Skin of body (tissue), 2 donors: ENCODE measurements around the gene NSG1. TPM values are rescaled to one million over a fixed set of nuclear protein-coding genes. Genes with fewer than 3 reads are reported as not detected.
"Not testable (repeated sequence)": the region's sequence is repeated elsewhere in the genome, so short reads cannot be mapped to it uniquely, and the experiment has no call there.

ENCODE experiments used
- DNase-seq: peaks from one replicate; lab custom pipeline; 2025; lab: John Stamatoyannopoulos, UW
- total RNA-seq: library from RNA; depleted of rRNA; stranded (reverse); fragments of >200 nt; gene quantifications from one replicate; pipeline ENCODE4 v1.2.3, GENCODE V29; 2014

The NSG1 gene
- total RNA-seq = 13.3 TPM

GRCh38 chr4:4386736-4387392 is at the start of gene NSG1:
TSS of gene NSG1 (plus strand) at chr4:4387102. CDS start at chr4:4387630, 528 bp downstream.
- DNase-seq = no peak

- no peak for DNase-seq
Measured at GRCh38 chr4:4338210-4339001, 48.5 kb upstream of the NSG1 start.

- DNase-seq = no peak
Measured at GRCh38 chr4:4339504-4340085, 47.3 kb upstream of the NSG1 start.

GRCh38 chr4:4341861-4342650 is 44.8 kb upstream of the NSG1 start:
- DNase-seq = no peak

DNA sequence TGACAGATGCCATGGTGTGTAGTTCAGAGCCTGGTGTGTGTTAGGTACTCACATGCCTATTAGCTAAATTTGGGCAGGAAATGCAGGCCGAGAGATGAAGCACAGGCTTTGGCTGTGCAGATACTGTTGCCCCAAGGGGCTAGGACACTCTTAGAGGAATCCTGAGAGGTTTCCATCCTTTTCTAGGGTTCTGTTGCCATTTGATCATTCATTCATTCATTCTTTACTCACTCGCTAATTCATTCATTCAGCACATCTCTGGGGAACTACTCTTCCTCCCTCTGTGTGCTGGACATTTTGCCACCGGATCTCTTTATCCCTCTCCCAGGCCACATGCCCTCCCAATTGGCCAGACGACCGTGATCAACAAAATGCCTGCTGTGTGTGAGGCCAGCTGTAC is 43.9 kb upstream of the NSG1 start:
- DNase-seq = no peak

DNA sequence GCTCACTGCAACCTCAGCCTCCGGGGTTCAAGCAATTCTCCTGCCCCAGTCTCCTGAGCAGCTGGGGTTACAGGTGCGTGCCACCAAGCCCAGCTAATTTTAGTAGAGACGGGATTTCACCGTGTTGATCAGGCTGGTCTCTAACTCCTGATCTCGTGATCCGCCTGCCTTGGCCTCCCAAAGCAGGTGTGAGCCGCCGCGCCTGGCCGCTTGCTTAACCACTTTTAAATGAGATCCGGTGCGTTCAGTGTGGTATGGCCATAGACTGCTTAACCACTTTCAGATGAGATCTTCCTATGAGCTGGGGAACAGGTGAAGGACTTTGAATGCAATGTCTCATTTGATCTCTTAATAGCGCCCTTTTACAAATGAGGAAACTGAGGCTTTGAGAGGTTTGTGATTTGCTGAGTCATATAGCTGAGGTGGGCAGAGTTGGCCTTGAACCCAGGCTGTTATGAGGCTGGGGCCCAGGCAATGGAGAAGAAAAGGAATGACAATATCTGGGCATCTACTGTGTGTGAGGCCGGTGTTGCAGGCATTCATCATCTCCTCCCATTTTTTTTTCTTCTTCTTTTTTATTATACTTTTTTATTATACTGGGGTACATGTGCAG is 41.9 kb upstream of the NSG1 start:
- no peak for DNase-seq

DNA sequence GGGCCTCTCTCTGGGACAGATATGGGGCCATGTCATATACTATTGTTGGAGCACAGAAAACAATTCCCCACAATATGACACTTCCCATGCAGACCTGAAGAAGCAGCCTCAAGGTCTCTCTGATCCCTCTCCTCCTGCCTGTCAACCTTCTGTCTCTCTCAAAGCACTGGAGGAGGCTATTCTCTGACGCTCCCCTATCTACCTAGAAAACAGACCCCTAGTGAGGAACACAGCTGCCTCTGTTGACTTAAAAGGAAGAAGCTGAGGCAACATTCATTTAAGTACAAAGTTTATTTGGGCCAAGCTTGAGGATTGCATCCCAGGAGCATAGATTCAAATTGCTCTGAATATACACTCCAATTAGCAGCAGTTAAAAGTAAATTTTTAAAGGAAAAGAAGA is 39.3 kb upstream of the NSG1 start:
- DNase-seq = no peak

GRCh38 chr4:4348585-4348984 is 38.3 kb upstream of the NSG1 start:
- DNase-seq = not testable (repeated sequence)

- DNase-seq = no peak
Measured at GRCh38 chr4:4349867-4350266, 37.0 kb upstream of the NSG1 start.

- DNase-seq = no peak
Measured at GRCh38 chr4:4350909-4351308, 36.0 kb upstream of the NSG1 start.

GRCh38 chr4:4355302-4355701 is 31.6 kb upstream of the NSG1 start:
- DNase-seq = no peak

GRCh38 chr4:4356106-4357041 is 30.5 kb upstream of the NSG1 start:
- no peak for DNase-seq

DNA sequence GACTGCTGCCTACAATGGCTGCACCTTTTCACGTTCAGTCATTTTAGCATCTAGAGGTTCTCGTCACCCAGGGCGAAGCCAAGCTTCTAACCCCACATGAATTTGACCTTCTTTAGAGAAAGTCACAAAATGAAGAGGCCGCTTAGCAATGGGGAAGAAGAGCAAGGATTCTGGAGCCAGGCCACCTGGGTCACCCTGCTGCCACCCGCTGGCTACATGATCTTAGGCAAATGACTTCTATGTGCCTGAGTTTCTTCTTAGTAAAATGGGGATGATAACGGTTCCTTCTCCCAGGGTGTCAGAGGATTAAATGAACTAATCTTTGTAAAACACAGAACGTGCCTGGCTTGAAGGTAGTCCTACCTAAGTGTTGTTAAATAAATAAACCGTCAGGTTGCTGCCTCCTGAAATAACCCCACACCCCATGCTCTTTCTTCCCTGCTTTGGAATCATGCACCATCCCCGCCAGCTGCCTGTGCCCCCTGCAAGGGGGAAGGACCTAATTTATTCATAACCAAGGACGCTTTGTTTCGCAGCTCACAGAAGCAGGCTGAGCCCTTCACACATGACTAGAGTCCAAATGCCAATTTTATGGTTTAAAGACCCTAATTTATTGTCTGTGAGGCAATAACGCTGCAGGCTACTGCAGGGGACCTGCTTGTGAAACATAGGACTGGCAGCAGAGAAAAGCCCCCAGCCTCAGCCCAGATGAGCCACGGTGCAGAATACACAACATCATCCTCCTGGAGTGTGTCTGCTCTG is 28.6 kb upstream of the NSG1 start:
- no peak for DNase-seq

DNA sequence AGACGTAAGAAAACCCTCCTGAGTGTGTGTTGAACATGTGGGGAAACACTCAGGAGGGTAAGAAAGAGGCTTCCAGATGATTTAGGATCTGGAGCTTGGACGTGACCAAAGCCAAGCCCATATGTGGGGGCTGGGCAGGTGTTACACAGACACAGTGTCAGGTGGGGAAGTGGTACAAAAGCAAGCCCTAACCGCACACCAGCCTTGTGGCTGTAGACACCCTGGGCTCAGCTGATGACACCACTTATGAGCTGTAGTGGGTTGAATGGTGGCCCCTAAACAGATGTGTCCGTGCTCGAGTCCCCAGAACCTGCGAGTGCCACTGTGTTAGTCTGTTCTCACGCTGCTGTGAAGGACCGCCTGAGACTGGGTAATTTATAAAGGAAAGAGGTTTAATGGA is 25.0 kb upstream of the NSG1 start:
- no peak for DNase-seq

DNA sequence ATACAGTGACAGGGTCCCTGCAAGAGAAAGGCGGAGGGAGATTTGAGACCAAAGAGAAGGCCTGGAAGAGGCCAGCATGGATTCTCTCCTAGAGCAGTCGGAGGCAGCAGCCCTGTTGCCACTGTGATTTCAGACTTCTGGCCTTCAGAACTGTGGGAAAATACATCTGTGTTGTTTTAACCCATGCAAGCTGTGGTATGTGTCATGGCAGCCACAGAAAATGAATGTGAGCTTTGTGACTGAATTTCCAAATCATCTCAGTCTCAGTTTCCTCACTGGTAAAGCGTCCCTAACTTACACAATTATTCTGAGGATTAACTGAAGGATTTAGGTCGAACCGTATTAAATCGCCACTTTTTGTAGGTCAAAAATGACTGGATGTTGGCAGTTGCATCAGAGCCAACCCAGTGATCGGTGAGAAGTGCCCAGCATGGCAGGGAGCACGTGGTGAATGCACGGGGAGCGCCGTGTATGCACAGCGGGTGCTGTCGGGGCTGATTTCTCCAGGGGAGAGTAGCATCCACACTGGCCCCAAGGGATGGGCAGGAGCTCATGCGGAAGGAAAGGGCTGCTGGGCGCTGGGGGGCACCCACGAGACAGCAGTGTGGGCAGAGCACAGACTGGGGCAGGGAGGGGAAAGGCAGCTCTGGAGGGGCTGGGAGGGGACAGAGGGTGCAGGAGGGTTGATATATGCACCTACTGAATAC is 23.8 kb upstream of the NSG1 start:
- DNase-seq = no peak

DNA sequence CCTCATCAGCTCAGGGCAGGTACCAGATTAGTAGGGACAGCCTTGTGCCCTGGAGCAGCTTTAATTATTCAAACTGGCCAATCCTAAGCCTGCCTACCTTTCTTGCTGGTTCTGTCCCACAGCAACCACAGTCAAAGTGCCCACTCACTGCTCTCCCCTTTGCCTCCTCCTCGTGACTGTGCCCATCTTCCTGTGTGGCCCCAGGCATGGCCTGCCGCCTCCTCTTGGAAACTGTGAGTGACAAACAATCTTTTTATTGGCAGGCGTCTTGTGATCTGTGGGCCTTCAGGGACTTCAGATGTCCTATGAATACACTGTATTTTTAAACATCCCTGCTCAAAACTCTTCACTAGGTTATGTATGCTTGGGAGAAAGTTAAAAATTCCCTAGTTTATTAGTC is 22.8 kb upstream of the NSG1 start:
- DNase-seq = no peak

GRCh38 chr4:4364486-4365208 is 22.3 kb upstream of the NSG1 start:
- no peak for DNase-seq
